GM12878 (cell line): ENCODE results near the gene WDR91. TPM values are rescaled to one million over a fixed set of nuclear protein-coding genes. Genes with fewer than 3 reads are reported as not detected.

ENCODE experiments used
- ATAC-seq: fragments of 200-7000 bp; cut with Tn5 transposase; 3 replicates; pipeline ENCODE4 v1.9.1; 2020; ENCODE audit warnings: mild to moderate bottlenecking, moderate library complexity
- BruUV-seq: library from RNA; stranded (reverse); fragments of 400-500 nt; replicated peaks from 2 replicates; lab custom pipeline; 2021; lab: Mats Ljungman, UMichigan
- CTCF ChIA-PET: fragments of 300-600 bp; sonication (Branson Sonifier 250); formaldehyde crosslinking; extraction: SDS; loops from one replicate; lab custom pipeline; 2021; ENCODE audit warnings: inconsistent platforms; lab: Yijun Ruan, JAX
- POLR2A ChIA-PET: fragments of 350-600 bp; formaldehyde crosslinking; extraction: SDS; loops from one replicate; lab custom pipeline; 2021; ENCODE audit warnings: inconsistent platforms; lab: Charles Lee
- RAD21 ChIA-PET: fragments of 300-600 bp; sonication (Branson Sonifier 250); formaldehyde crosslinking; loops from one replicate; lab custom pipeline; 2023; ENCODE audit warnings: antibody characterized with exemption; ENCODE audit not compliant: unreplicated experiment; lab: Charles Lee
- SMC1A ChIA-PET: fragments of 300-600 bp; sonication (Branson Sonifier 250); formaldehyde crosslinking; loops from one replicate; lab custom pipeline; 2023; ENCODE audit not compliant: unreplicated experiment, uncharacterized antibody; lab: Charles Lee
- DNase-seq: peaks from one replicate; pipeline ENCODE4 v3.0.0-alpha.2; 2011; ENCODE audit warnings: low read depth, low spot score
- FAIRE-seq: peaks from 3 replicates; lab custom pipeline; 2011; peaks lifted over from hg19 to GRCh38; lab: Jason Lieb, UNC
- H2AFZ ChIP-seq: 2 replicates; pipeline ENCODE4 v1.6.0; 2011; ENCODE audit warnings: low read depth, low read length, control low read depth; ENCODE audit not compliant: control insufficient read depth
- H3K27ac ChIP-seq: 2 replicates; pipeline ENCODE4 v1.5.1; 2011; ENCODE audit warnings: control low read depth; ENCODE audit not compliant: control insufficient read depth, insufficient read depth
- H3K27me3 ChIP-seq, 2 experiments: replicated peaks in 1 of 2; 2 replicates each; pipeline versions ENCODE4 v1.6.0 to v1.6.1; 2011; ENCODE audit warnings: low read length in 1 of 2; ENCODE audit not compliant: control insufficient read depth in 2 of 2, insufficient read depth in 2 of 2
- H3K36me3 ChIP-seq, 2 experiments: 2 replicates each; pipeline ENCODE4 v1.5.1; 2011; ENCODE audit warnings: low read length in 1 of 2; ENCODE audit not compliant: control insufficient read depth in 2 of 2, insufficient read depth in 2 of 2
- H3K4me1 ChIP-seq: 2 replicates; pipeline ENCODE4 v1.6.1; 2011; ENCODE audit warnings: mild to moderate bottlenecking, low read length, moderate library complexity, mixed read lengths; ENCODE audit not compliant: control insufficient read depth, insufficient read depth
- H3K4me2 ChIP-seq: 2 replicates; pipeline ENCODE4 v1.6.0; 2011; ENCODE audit warnings: control low read depth; ENCODE audit not compliant: control insufficient read depth, insufficient read depth
- H3K4me3 ChIP-seq: fragments of 200-600 bp; sonication (generic); 2 replicates; pipeline ENCODE4 v1.5.1; 2016
- H3K79me2 ChIP-seq: 2 replicates; pipeline ENCODE4 v1.6.0; 2011; ENCODE audit warnings: low read length; ENCODE audit not compliant: control insufficient read depth, insufficient read depth
- H3K9ac ChIP-seq: 2 replicates; pipeline ENCODE4 v1.8.0; 2011; ENCODE audit warnings: low read length, control low read depth, mixed read lengths; ENCODE audit not compliant: control insufficient read depth, insufficient read depth
- H3K9me3 ChIP-seq: replicated peaks from 3 replicates; pipeline ENCODE4 v1.5.1; 2011; ENCODE audit warnings: mild to moderate bottlenecking, low read length; ENCODE audit not compliant: control insufficient read depth, insufficient read depth
- H4K20me1 ChIP-seq: 2 replicates; pipeline ENCODE4 v1.6.0; 2011; ENCODE audit not compliant: control insufficient read depth, insufficient read depth
- BHLHE40 ChIP-seq, 2 experiments: fragments of 450-650 bp in 1 of 2; IDR thresholded peaks; 2 replicates each; pipeline ENCODE4 v1.6.1; 2011 to 2017; ENCODE audit warnings: low read depth in 2 of 2, borderline replicate concordance in 1 of 2, improper control_type of control experiment in 1 of 2, low read length in 1 of 2, mild to moderate bottlenecking in 1 of 2
- BMI1 ChIP-seq: fragments of 450-650 bp; IDR thresholded peaks from 2 replicates; pipeline ENCODE4 v1.6.1; 2016; ENCODE audit warnings: mild to moderate bottlenecking, moderate library complexity, borderline replicate concordance
- CHD4 ChIP-seq: fragments of 200-600 bp; sonication (generic); IDR thresholded peaks from 2 replicates; pipeline ENCODE4 v1.6.1; 2016; ENCODE audit warnings: mild to moderate bottlenecking
- ESRRA ChIP-seq: IDR thresholded peaks from 2 replicates; pipeline ENCODE4 v1.6.1; 2012; ENCODE audit warnings: mild to moderate bottlenecking, low read length, improper control_type of control experiment
- IKZF2 ChIP-seq, 2 experiments: fragments of 450-650 bp; IDR thresholded peaks; 2 replicates each; pipeline ENCODE4 v1.6.1; 2017; ENCODE audit warnings: mild to moderate bottlenecking in 2 of 2, moderate library complexity in 2 of 2
- NBN ChIP-seq: fragments of 450-650 bp; IDR thresholded peaks from 2 replicates; pipeline ENCODE4 v1.6.1; 2016
- NFYB ChIP-seq: IDR thresholded peaks from 2 replicates; pipeline ENCODE4 v1.6.1; 2011; ENCODE audit warnings: low read depth, mild to moderate bottlenecking, low read length, improper control_type of control experiment, moderate library complexity; ENCODE audit not compliant: insufficient read depth
- NR2F1 ChIP-seq: fragments of 450-650 bp; conservative IDR thresholded peaks from 2 replicates; pipeline ENCODE4 v1.6.1; 2017; ENCODE audit warnings: mild to moderate bottlenecking
- POLR2AphosphoS5 ChIP-seq: IDR thresholded peaks from 2 replicates; pipeline ENCODE4 v1.6.1; 2011; ENCODE audit warnings: mild to moderate bottlenecking, low read length, inconsistent platforms
- RBBP5 ChIP-seq: fragments of 200-600 bp; sonication (generic); conservative IDR thresholded peaks from 2 replicates; pipeline ENCODE4 v1.6.1; 2016
- RFX5 ChIP-seq: IDR thresholded peaks from 2 replicates; pipeline ENCODE4 v1.6.1; 2011; ENCODE audit warnings: low read depth, low read length, improper control_type of control experiment
- SMAD1 ChIP-seq: fragments of 450-650 bp; IDR thresholded peaks from 2 replicates; pipeline ENCODE4 v1.6.1; 2018; ENCODE audit warnings: mild to moderate bottlenecking, low read depth; ENCODE audit not compliant: partially characterized antibody
- STAT1 ChIP-seq: fragments of 450-650 bp; conservative IDR thresholded peaks from 2 replicates; pipeline ENCODE4 v1.6.1; 2014; ENCODE audit warnings: antibody characterized with exemption, mild to moderate bottlenecking
- SUZ12 ChIP-seq: fragments of 200-600 bp; sonication (generic); IDR thresholded peaks from one replicate; pipeline ENCODE4 v1.6.1; 2018; ENCODE audit warnings: antibody characterized with exemption, mild to moderate bottlenecking; ENCODE audit not compliant: unreplicated experiment
- YY1 ChIP-seq: IDR thresholded peaks from 2 replicates; pipeline ENCODE4 v1.6.1; 2011; ENCODE audit warnings: low read depth, mild to moderate bottlenecking, low read length
- WGBS: methylation state at CpG from one replicate; pipeline ENCODE4 v1.1.6; 2016; ENCODE audit warnings: low lambda C conversion rate; ENCODE audit not compliant: insufficient replicate concordance, insufficient coverage; ENCODE audit errors: missing lambda C conversion rate; 5-methylcytosine and 5-hydroxymethylcytosine counted together
- in situ Hi-C: fragments of 300-500 bp; cut with MboI; formaldehyde crosslinking; loops from 9 replicates; pipeline ENCODE4 v1.14.3; 2018; ENCODE audit warnings: mixed read lengths
- intact Hi-C: fragments of 100-400 bp; cut with micrococcal nuclease; formaldehyde crosslinking; loops from one replicate; pipeline ENCODE4 v1.14.2; 2022; ENCODE audit not compliant: unreplicated experiment
- polyA plus RNA-seq, 11 experiments: library from polyadenylated mRNA; depleted of rRNA in 4 of 11; unstranded in 6 of 11; stranded (reverse) in 5 of 11; fragments of >200 nt; fragmentation: Nextera tagmentation in 4 of 11; fragmentation: Illumina TruSeq in 1 of 11; extraction: Ambion mirVana in 4 of 11; extraction: Trizol in 1 of 11; gene quantifications; 1 replicate in 1 of 11; 2 replicates in 10 of 11; pipeline versions ENCODE4 v1.2.1 to v1.2.3, GENCODE V29; 2011 to 2016; ENCODE audit warnings: inconsistent platforms in 2 of 11, missing spikeins in 2 of 11, low read depth in 1 of 11
- total RNA-seq, 4 experiments: library from RNA; depleted of rRNA in 3 of 4; stranded (reverse); fragments of >200 nt in 3 of 4; fragmentation: Illumina TruSeq in 1 of 4; extraction: Trizol in 1 of 4; gene quantifications; 2 replicates each; pipeline versions ENCODE4 v1.2.1 to v1.2.3, GENCODE V29; 2013 to 2021
- TF ChIP-seq, protein P1 (sequence below): IDR thresholded peaks from 2 replicates; pipeline ENCODE4 v1.6.1; 2011; ENCODE audit warnings: low read depth, mild to moderate bottlenecking, low read length, moderate library complexity, borderline replicate concordance; ENCODE audit errors: extremely low read depth
- TF ChIP-seq, protein P2 (sequence below): fragments of 450-650 bp; IDR thresholded peaks from 2 replicates; pipeline ENCODE4 v1.6.1; 2017; ENCODE audit warnings: mild to moderate bottlenecking, moderate library complexity
- TF ChIP-seq, protein P3 (sequence below): fragments of 450-650 bp; conservative IDR thresholded peaks from 2 replicates; pipeline ENCODE4 v1.6.1; 2017; ENCODE audit warnings: mild to moderate bottlenecking, moderate library complexity

WDR91 gene
- total and polyA plus RNA-seq, 10 of the 15 experiments (the other 5 are each of a cell fraction or from before 2014, with no cell fraction given) = 7.6 to 83.3 (median 16.5) TPM

DNA sequence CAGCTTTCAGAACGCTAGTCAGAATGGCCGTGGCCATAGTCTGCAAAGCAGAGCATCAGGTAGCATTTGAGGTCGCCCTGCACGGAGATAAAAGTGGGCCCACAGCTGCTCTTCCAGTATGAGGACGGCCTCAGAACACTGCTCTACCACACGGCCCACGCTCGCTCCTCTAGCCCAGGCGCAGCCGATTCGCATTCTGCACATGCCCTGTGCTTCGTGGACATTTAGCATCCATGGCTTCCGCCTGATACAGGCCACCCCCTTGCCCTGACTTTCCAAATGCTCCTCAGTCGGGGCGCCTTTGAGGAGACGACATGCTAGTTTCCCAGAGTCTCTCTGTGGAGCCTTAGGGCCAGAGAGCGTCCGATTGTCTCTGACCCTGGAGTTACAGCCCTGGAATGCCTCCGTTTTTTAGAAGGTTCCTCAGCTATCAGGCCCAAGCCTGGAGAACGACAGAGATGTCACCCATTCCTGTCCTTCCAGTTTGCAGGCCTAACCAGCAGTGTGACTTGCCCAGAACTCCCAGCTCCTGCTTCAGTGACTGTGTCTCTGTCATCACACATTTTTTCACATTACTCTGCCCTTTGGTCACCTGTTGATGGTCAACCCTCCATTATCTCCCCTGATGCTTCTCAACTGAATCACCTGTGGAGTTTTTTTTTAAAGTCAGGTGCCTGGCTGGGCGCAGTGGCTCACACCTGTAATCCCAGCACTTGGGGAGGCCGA, 36.6 kb upstream of the WDR91 start:
- no TSS peak for BruUV-seq
- no peak overlapping the region for H3K27ac ChIP-seq
- no peaks in the 10 kb centered on the region; a peak in 1 of 4 replicates for H3K27me3 ChIP-seq
- intact Hi-C loops = no loop called here
- H3K4me1 ChIP-seq = peaks cover 9% of the 10 kb centered on the region; the same call in 1 of the 2 replicates
- DNase-seq (no peak), FAIRE-seq (no peak), ATAC-seq (no peak)
- ChIA-PET CTCF (interaction anchor here (0.6 kb wide), 1 partner anchor 1336 kb away, joined by 3 read pairs; no protein-coding TSS in a partner anchor), RAD21 (interaction anchor here (1.5 kb wide), 1 partner anchor 26 kb away, joined by 3 read pairs; no protein-coding TSS in a partner anchor), SMC1A (no interaction called here), POLR2A (interaction anchor here (0.8 to 1.8 kb wide), 2 partner anchors 11 to 54 kb away, joined by 3 to 4 read pairs; no protein-coding TSS in a partner anchor)
- H2AFZ ChIP-seq = no peak overlapping the region
- in situ Hi-C loops = no loop called here
- TF ChIP-seq, protein P1, sequence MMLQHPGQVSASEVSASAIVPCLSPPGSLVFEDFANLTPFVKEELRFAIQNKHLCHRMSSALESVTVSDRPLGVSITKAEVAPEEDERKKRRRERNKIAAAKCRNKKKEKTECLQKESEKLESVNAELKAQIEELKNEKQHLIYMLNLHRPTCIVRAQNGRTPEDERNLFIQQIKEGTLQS = no peak
- TF ChIP-seq, protein P2, sequence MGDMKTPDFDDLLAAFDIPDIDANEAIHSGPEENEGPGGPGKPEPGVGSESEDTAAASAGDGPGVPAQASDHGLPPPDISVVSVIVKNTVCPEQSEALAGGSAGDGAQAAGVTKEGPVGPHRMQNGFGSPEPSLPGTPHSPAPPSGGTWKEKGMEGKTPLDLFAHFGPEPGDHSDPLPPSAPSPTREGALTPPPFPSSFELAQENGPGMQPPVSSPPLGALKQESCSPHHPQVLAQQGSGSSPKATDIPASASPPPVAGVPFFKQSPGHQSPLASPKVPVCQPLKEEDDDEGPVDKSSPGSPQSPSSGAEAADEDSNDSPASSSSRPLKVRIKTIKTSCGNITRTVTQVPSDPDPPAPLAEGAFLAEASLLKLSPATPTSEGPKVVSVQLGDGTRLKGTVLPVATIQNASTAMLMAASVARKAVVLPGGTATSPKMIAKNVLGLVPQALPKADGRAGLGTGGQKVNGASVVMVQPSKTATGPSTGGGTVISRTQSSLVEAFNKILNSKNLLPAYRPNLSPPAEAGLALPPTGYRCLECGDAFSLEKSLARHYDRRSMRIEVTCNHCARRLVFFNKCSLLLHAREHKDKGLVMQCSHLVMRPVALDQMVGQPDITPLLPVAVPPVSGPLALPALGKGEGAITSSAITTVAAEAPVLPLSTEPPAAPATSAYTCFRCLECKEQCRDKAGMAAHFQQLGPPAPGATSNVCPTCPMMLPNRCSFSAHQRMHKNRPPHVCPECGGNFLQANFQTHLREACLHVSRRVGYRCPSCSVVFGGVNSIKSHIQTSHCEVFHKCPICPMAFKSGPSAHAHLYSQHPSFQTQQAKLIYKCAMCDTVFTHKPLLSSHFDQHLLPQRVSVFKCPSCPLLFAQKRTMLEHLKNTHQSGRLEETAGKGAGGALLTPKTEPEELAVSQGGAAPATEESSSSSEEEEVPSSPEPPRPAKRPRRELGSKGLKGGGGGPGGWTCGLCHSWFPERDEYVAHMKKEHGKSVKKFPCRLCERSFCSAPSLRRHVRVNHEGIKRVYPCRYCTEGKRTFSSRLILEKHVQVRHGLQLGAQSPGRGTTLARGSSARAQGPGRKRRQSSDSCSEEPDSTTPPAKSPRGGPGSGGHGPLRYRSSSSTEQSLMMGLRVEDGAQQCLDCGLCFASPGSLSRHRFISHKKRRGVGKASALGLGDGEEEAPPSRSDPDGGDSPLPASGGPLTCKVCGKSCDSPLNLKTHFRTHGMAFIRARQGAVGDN = no peak
- TF ChIP-seq YY1 (no peak), BMI1 (no peak), NR2F1 (no peak), NBN (no peak), RFX5 (no peak), ESRRA (no peak), SMAD1 (no peak), NFYB (no peak), SUZ12 (no peak), BHLHE40 (IDR thresholded peaks at IDR 0.05; ENCODE audit: borderline replicate concordance in 1 of 2, low read depth in 2 of 2, low read length in 1 of 2) (no peak), POLR2AphosphoS5 (no peak), CHD4 (no peak), IKZF2 (IDR thresholded peaks at IDR 0.05) (no peak), RBBP5 (no peak), STAT1 (no peak)
- TF ChIP-seq, protein P3, sequence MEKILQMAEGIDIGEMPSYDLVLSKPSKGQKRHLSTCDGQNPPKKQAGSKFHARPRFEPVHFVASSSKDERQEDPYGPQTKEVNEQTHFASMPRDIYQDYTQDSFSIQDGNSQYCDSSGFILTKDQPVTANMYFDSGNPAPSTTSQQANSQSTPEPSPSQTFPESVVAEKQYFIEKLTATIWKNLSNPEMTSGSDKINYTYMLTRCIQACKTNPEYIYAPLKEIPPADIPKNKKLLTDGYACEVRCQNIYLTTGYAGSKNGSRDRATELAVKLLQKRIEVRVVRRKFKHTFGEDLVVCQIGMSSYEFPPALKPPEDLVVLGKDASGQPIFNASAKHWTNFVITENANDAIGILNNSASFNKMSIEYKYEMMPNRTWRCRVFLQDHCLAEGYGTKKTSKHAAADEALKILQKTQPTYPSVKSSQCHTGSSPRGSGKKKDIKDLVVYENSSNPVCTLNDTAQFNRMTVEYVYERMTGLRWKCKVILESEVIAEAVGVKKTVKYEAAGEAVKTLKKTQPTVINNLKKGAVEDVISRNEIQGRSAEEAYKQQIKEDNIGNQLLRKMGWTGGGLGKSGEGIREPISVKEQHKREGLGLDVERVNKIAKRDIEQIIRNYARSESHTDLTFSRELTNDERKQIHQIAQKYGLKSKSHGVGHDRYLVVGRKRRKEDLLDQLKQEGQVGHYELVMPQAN = no peak
- H3K4me3 ChIP-seq = no peak overlapping the region
- no peak overlapping the region for H3K9ac ChIP-seq
- 69% methylated on average over 22 of the region's 22 CpGs for WGBS
- H3K36me3 ChIP-seq = no peaks in the 10 kb centered on the region
- H4K20me1 ChIP-seq = no peaks in the 10 kb centered on the region
- H3K9me3 ChIP-seq = no peaks in the 10 kb centered on the region; the same call in 2 of the 3 replicates
- H3K79me2 ChIP-seq = no peaks in the 10 kb centered on the region
- H3K4me2 ChIP-seq = no peak overlapping the region
